NCI-H2196 (cell line): ENCODE measurements around the gene PDE4A.

Experiments used
- DNase-seq: peaks from one replicate; lab custom pipeline; 2025; ENCODE audit not compliant: unreplicated experiment; lab: John Stamatoyannopoulos, UW

The PDE4A gene

GRCh38 chr19:10505583-10506229 is 85.4 kb downstream of the PDE4A start:
- DNase-seq, result peak; percentile 37

GRCh38 chr19:10508036-10508435 is 87.7 kb downstream of the PDE4A start:
- no peak for DNase-seq

- no peak for DNase-seq
These were observed 88.4 kb downstream of the PDE4A start for GRCh38 chr19:10508707-10509106.

GRCh38 chr19:10510301-10510802 is 90.0 kb downstream of the PDE4A start:
- DNase-seq, result no peak

- no peak for DNase-seq
These were observed 92.9 kb downstream of the PDE4A start for GRCh38 chr19:10513223-10513622.

GRCh38 chr19:10514211-10515145 is 94.1 kb downstream of the PDE4A start:
- DNase-seq, result no peak

- DNase-seq, result no peak
These were observed 95.7 kb downstream of the PDE4A start for GRCh38 chr19:10516064-10516385.

GRCh38 chr19:10516671-10517286 is 96.4 kb downstream of the PDE4A start:
- DNase-seq, result no peak

GRCh38 chr19:10517361-10517759 is 97.0 kb downstream of the PDE4A start, which contains the start of gene S1PR5:
TSS of gene S1PR5 (minus strand) at chr19:10517447. CDS start at chr19:10515011, 2,436 bp downstream.
- DNase-seq, result peak; percentile 85

- DNase-seq, result peak; percentile 52
These were observed 97.6 kb downstream of the PDE4A start for GRCh38 chr19:10517760-10518443.

- DNase-seq, result no peak
These were observed 98.4 kb downstream of the PDE4A start for GRCh38 chr19:10518444-10519361.
